ENCODE data around the gene ADISSP.
A peak's percentile ranks its signal among the peaks of the same experiment; 100 is the strongest.

DNA sequence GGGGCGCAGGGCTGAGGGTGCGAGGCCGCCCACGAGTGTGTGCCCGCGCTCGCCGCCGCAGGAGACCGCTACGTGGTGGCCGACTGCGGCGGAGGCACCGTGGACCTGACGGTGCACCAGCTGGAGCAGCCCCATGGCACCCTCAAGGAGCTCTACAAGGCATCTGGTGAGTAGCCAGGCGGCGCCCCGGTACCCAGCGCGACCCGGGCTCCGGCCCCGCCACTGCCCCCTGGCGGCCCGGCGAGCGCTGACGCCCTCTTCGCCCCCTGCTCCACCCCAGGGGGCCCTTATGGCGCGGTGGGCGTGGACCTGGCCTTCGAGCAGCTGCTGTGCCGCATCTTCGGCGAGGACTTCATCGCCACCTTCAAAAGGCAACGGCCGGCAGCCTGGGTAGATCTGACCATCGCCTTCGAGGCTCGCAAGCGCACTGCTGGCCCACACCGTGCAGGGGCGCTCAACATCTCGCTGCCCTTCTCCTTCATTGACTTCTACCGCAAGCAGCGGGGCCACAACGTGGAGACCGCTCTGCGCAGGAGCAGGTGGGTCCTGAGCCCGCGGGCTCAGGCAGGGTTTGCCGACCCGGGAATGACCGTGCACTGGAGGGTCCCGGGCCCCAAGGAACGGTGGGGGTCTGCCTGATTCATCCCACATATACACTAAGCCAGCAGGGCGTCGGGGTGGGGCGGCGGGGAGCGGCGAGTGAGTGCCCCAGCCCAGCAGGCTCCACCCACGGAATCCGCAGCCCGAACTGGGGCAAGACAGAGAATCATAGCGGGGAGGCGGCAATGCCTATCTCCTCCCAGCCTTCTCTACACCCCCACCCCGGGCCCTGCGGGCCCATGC, 17.6 kb downstream of the ADISSP start:
- TF ChIP-seq, protein P1, sequence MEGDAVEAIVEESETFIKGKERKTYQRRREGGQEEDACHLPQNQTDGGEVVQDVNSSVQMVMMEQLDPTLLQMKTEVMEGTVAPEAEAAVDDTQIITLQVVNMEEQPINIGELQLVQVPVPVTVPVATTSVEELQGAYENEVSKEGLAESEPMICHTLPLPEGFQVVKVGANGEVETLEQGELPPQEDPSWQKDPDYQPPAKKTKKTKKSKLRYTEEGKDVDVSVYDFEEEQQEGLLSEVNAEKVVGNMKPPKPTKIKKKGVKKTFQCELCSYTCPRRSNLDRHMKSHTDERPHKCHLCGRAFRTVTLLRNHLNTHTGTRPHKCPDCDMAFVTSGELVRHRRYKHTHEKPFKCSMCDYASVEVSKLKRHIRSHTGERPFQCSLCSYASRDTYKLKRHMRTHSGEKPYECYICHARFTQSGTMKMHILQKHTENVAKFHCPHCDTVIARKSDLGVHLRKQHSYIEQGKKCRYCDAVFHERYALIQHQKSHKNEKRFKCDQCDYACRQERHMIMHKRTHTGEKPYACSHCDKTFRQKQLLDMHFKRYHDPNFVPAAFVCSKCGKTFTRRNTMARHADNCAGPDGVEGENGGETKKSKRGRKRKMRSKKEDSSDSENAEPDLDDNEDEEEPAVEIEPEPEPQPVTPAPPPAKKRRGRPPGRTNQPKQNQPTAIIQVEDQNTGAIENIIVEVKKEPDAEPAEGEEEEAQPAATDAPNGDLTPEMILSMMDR (conservative IDR thresholded peaks at IDR 0.05; ENCODE audit: low read depth, low read length), result peak; percentile 72
- TF ChIP-seq EZH2 (IDR thresholded peaks at IDR 0.05; ENCODE audit: low read length, unreplicated experiment) (no peak), EZH2phosphoT487 (IDR thresholded peaks at IDR 0.05; ENCODE audit: borderline replicate concordance, low read length) (no peak)
